Measurements from ENCODE around the gene CRTAC1.

GRCh38 chr10:97901381-97901780, 129.0 kb downstream of the CRTAC1 start:
- TF ChIP-seq POLR2A (IDR thresholded peaks at IDR 0.05; ENCODE audit: low read depth) (no peak), CTCF (IDR thresholded peaks at IDR 0.05) (no peak), EP300 (IDR thresholded peaks at IDR 0.05) (no peak)
